ENCODE measurements around the gene CHD9NB.

Gene CHD9NB

GRCh38 chr16:53069772-53070171, 17.1 kb upstream of the CHD9NB start:
- H3K4me3 ChIP-seq (ENCODE audit: low read depth, low read length): no peak overlapping the region
- no peaks in the 10 kb centered on the region for H3K27me3 ChIP-seq (ENCODE audit: control insufficient read depth, insufficient read depth, low read length)

GRCh38 chr16:53068423-53068833, 15.7 kb upstream of the CHD9NB start:
- Histone ChIP-seq H3K9me3 (ENCODE audit: control insufficient read depth, insufficient read depth, low read depth, low read length) (peaks cover 8% of the 10 kb centered on the region), H3K9ac (ENCODE audit: low read length) (no peak overlapping the region), H3K27me3 (ENCODE audit: control insufficient read depth, insufficient read depth, low read length) (no peaks in the 10 kb centered on the region), H3K4me1 (ENCODE audit: control insufficient read depth, insufficient read depth, low read length) (peaks cover 6% of the 10 kb centered on the region; the same call in 1 of the 2 replicates), H3K4me3 (ENCODE audit: low read depth, low read length) (no peak overlapping the region), H3K27ac (ENCODE audit: low read depth, low read length) (no peak overlapping the region), H3K36me3 (ENCODE audit: control insufficient read depth, insufficient read depth, low read length) (peaks cover 27% of the 10 kb centered on the region)

More at GRCh38 chr16:53069772-53070171, 17.1 kb upstream of the CHD9NB start:
- H3K9ac ChIP-seq (ENCODE audit: low read length): no peak overlapping the region
- H3K27ac ChIP-seq (ENCODE audit: low read depth, low read length): no peak overlapping the region
- peaks cover 21% of the 10 kb centered on the region for H3K9me3 ChIP-seq (ENCODE audit: control insufficient read depth, insufficient read depth, low read depth, low read length)
- peaks cover 27% of the 10 kb centered on the region for H3K36me3 ChIP-seq (ENCODE audit: control insufficient read depth, insufficient read depth, low read length)
- peaks cover 6% of the 10 kb centered on the region; the same call in 1 of the 2 replicates for H3K4me1 ChIP-seq (ENCODE audit: control insufficient read depth, insufficient read depth, low read length)

- Histone ChIP-seq H3K9ac (ENCODE audit: low read length) (no peak overlapping the region), H3K27ac (ENCODE audit: low read depth, low read length) (no peak overlapping the region), H3K4me1 (ENCODE audit: control insufficient read depth, insufficient read depth, low read length) (peaks cover 6% of the 10 kb centered on the region; the same call in 1 of the 2 replicates), H3K9me3 (ENCODE audit: control insufficient read depth, insufficient read depth, low read depth, low read length) (peaks cover under 1% of the 10 kb centered on the region; the same call in 1 of the 2 replicates), H3K36me3 (ENCODE audit: control insufficient read depth, insufficient read depth, low read length) (peaks cover 22% of the 10 kb centered on the region), H3K4me3 (ENCODE audit: low read depth, low read length) (no peak overlapping the region), H3K27me3 (ENCODE audit: control insufficient read depth, insufficient read depth, low read length) (no peaks in the 10 kb centered on the region)
Observed at GRCh38 chr16:53067675-53068074, 15.0 kb upstream of the CHD9NB start.

- H3K4me3 ChIP-seq (ENCODE audit: low read depth, low read length): no peak overlapping the region
- H3K9ac ChIP-seq (ENCODE audit: low read length): no peak overlapping the region
- H3K27ac ChIP-seq (ENCODE audit: low read depth, low read length): no peak overlapping the region
- no peaks in the 10 kb centered on the region for H3K9me3 ChIP-seq (ENCODE audit: control insufficient read depth, insufficient read depth, low read depth, low read length)
- no peaks in the 10 kb centered on the region for H3K27me3 ChIP-seq (ENCODE audit: control insufficient read depth, insufficient read depth, low read length)
- peaks cover 18% of the 10 kb centered on the region for H3K36me3 ChIP-seq (ENCODE audit: control insufficient read depth, insufficient read depth, low read length)
- H3K4me1 ChIP-seq (ENCODE audit: control insufficient read depth, insufficient read depth, low read length): peaks cover 8% of the 10 kb centered on the region; the same call in 1 of the 2 replicates
Observed at GRCh38 chr16:53065461-53066061, 12.9 kb upstream of the CHD9NB start.

GRCh38 chr16:53064081-53064578, 11.4 kb upstream of the CHD9NB start:
- H3K27ac ChIP-seq (ENCODE audit: low read depth, low read length): no peak overlapping the region
- H3K27me3 ChIP-seq (ENCODE audit: control insufficient read depth, insufficient read depth, low read length): no peaks in the 10 kb centered on the region
- H3K36me3 ChIP-seq (ENCODE audit: control insufficient read depth, insufficient read depth, low read length): peaks cover 13% of the 10 kb centered on the region
- H3K4me3 ChIP-seq (ENCODE audit: low read depth, low read length): no peak overlapping the region
- no peaks in the 10 kb centered on the region for H3K9me3 ChIP-seq (ENCODE audit: control insufficient read depth, insufficient read depth, low read depth, low read length)
- H3K4me1 ChIP-seq (ENCODE audit: control insufficient read depth, insufficient read depth, low read length): peaks cover 8% of the 10 kb centered on the region; the same call in 1 of the 2 replicates
- H3K9ac ChIP-seq (ENCODE audit: low read length): no peak overlapping the region

GRCh38 chr16:53061701-53062159, 9.0 kb upstream of the CHD9NB start:
- H3K27ac ChIP-seq (ENCODE audit: low read depth, low read length): no peak overlapping the region
- no peak overlapping the region for H3K4me3 ChIP-seq (ENCODE audit: low read depth, low read length)
- H3K9me3 ChIP-seq (ENCODE audit: control insufficient read depth, insufficient read depth, low read depth, low read length): no peaks in the 10 kb centered on the region
- peaks cover 17% of the 10 kb centered on the region for H3K4me1 ChIP-seq (ENCODE audit: control insufficient read depth, insufficient read depth, low read length)
- no peaks in the 10 kb centered on the region for H3K36me3 ChIP-seq (ENCODE audit: control insufficient read depth, insufficient read depth, low read length)
- no peaks in the 10 kb centered on the region for H3K27me3 ChIP-seq (ENCODE audit: control insufficient read depth, insufficient read depth, low read length)
- H3K9ac ChIP-seq (ENCODE audit: low read length): no peak overlapping the region

- Histone ChIP-seq H3K4me3 (ENCODE audit: low read depth, low read length) (no peak overlapping the region), H3K36me3 (ENCODE audit: control insufficient read depth, insufficient read depth, low read length) (no peaks in the 10 kb centered on the region), H3K9me3 (ENCODE audit: control insufficient read depth, insufficient read depth, low read depth, low read length) (no peaks in the 10 kb centered on the region), H3K4me1 (ENCODE audit: control insufficient read depth, insufficient read depth, low read length) (peaks cover 22% of the 10 kb centered on the region), H3K9ac (ENCODE audit: low read length) (no peak overlapping the region), H3K27ac (ENCODE audit: low read depth, low read length) (no peak overlapping the region), H3K27me3 (ENCODE audit: control insufficient read depth, insufficient read depth, low read length) (no peaks in the 10 kb centered on the region)
Observed at GRCh38 chr16:53061256-53061655, 8.6 kb upstream of the CHD9NB start.

GRCh38 chr16:53059672-53060071, 7.0 kb upstream of the CHD9NB start:
- H3K9me3 ChIP-seq (ENCODE audit: control insufficient read depth, insufficient read depth, low read depth, low read length): no peaks in the 10 kb centered on the region
- H3K36me3 ChIP-seq (ENCODE audit: control insufficient read depth, insufficient read depth, low read length): no peaks in the 10 kb centered on the region
- H3K27ac ChIP-seq (ENCODE audit: low read depth, low read length): no peak overlapping the region
- no peaks in the 10 kb centered on the region for H3K27me3 ChIP-seq (ENCODE audit: control insufficient read depth, insufficient read depth, low read length)
- H3K9ac ChIP-seq (ENCODE audit: low read length): no peak overlapping the region
- H3K4me1 ChIP-seq (ENCODE audit: control insufficient read depth, insufficient read depth, low read length): peaks cover 29% of the 10 kb centered on the region
- no peak overlapping the region for H3K4me3 ChIP-seq (ENCODE audit: low read depth, low read length)

GRCh38 chr16:53058882-53059281, 6.2 kb upstream of the CHD9NB start:
- no peaks in the 10 kb centered on the region for H3K27me3 ChIP-seq (ENCODE audit: control insufficient read depth, insufficient read depth, low read length)
- H3K4me1 ChIP-seq (ENCODE audit: control insufficient read depth, insufficient read depth, low read length): peaks cover 36% of the 10 kb centered on the region
- H3K9ac ChIP-seq (ENCODE audit: low read length): no peak overlapping the region
- no peaks in the 10 kb centered on the region for H3K9me3 ChIP-seq (ENCODE audit: control insufficient read depth, insufficient read depth, low read depth, low read length)
- no peaks in the 10 kb centered on the region for H3K36me3 ChIP-seq (ENCODE audit: control insufficient read depth, insufficient read depth, low read length)
- no peak overlapping the region for H3K27ac ChIP-seq (ENCODE audit: low read depth, low read length)
- H3K4me3 ChIP-seq (ENCODE audit: low read depth, low read length): no peak overlapping the region

GRCh38 chr16:53058441-53058840, 5.7 kb upstream of the CHD9NB start:
- Histone ChIP-seq H3K4me1 (ENCODE audit: control insufficient read depth, insufficient read depth, low read length) (peaks cover 36% of the 10 kb centered on the region), H3K9me3 (ENCODE audit: control insufficient read depth, insufficient read depth, low read depth, low read length) (no peaks in the 10 kb centered on the region), H3K4me3 (ENCODE audit: low read depth, low read length) (no peak overlapping the region), H3K27me3 (ENCODE audit: control insufficient read depth, insufficient read depth, low read length) (no peaks in the 10 kb centered on the region), H3K36me3 (ENCODE audit: control insufficient read depth, insufficient read depth, low read length) (no peaks in the 10 kb centered on the region), H3K27ac (ENCODE audit: low read depth, low read length) (no peak overlapping the region), H3K9ac (ENCODE audit: low read length) (no peak overlapping the region)

- Histone ChIP-seq H3K27ac (ENCODE audit: low read depth, low read length) (no peak overlapping the region), H3K9ac (ENCODE audit: low read length) (no peak overlapping the region), H3K4me1 (ENCODE audit: control insufficient read depth, insufficient read depth, low read length) (peaks cover 36% of the 10 kb centered on the region), H3K36me3 (ENCODE audit: control insufficient read depth, insufficient read depth, low read length) (no peaks in the 10 kb centered on the region), H3K9me3 (ENCODE audit: control insufficient read depth, insufficient read depth, low read depth, low read length) (no peaks in the 10 kb centered on the region), H3K27me3 (ENCODE audit: control insufficient read depth, insufficient read depth, low read length) (no peaks in the 10 kb centered on the region), H3K4me3 (ENCODE audit: low read depth, low read length) (no peak overlapping the region)
Observed at GRCh38 chr16:53057658-53058057, 5.0 kb upstream of the CHD9NB start.

Measured in HUES6 (cell line).